T-cell (primary cell): ENCODE results near the gene SMG6. TPM values are rescaled to one million over a fixed set of nuclear protein-coding genes. Genes with fewer than 3 reads are reported as not detected.

Experiments used
- ATAC-seq, 4 experiments: fragments of 200-7000 bp in 3 of 4; fragments of 150-1000 bp in 1 of 4; cut with Tn5 transposase; replicated peaks in 1 of 4; 1 replicate in 3 of 4; 2 replicates in 1 of 4; pipeline ENCODE4 v1.10.0; 2021; ENCODE audit warnings: moderate library complexity in 3 of 4, mild to moderate bottlenecking in 2 of 4, moderate number of reproducible peaks in 1 of 4
- CTCF ChIA-PET, 2 donors: fragments of 300-600 bp; sonication (Branson Sonifier 250); formaldehyde crosslinking; loops; one replicate each; lab custom pipeline; 2022; ENCODE audit warnings: antibody characterized with exemption in 2 of 2; lab: Charles Lee
- POLR2A ChIA-PET, 2 donors: fragments of 300-600 bp; sonication (Branson Sonifier 250); formaldehyde crosslinking; loops; one replicate each; lab custom pipeline; 2022; ENCODE audit warnings: antibody characterized with exemption in 2 of 2; lab: Charles Lee
- DNase-seq, 35 experiments: peaks; one replicate each; pipeline versions ENCODE4 v3.0.0 to v3.0.0-alpha.2; 2013 to 2023
- H3K27ac ChIP-seq: one replicate; pipeline ENCODE4 v1.5.1; 2013; ENCODE audit warnings: low read length
- H3K27me3 ChIP-seq, 2 experiments: replicated peaks in 1 of 2; 1 replicate in 1 of 2; 2 replicates in 1 of 2; pipeline versions ENCODE4 v1.6.1 to v1.7.0; 2013; ENCODE audit warnings: low read length in 1 of 2, mixed read lengths in 1 of 2; ENCODE audit not compliant: control insufficient read depth in 2 of 2, insufficient read depth in 2 of 2; ENCODE audit errors: extremely low read depth in 1 of 2
- H3K36me3 ChIP-seq, 2 donors: 1 replicate in 1 of 2; 2 replicates in 1 of 2; pipeline versions ENCODE4 v1.6.1 to v1.7.0; 2013; ENCODE audit warnings: low read length in 1 of 2; ENCODE audit not compliant: control insufficient read depth in 2 of 2, insufficient read depth in 1 of 2; ENCODE audit errors: extremely low read depth in 1 of 2
- H3K4me1 ChIP-seq, 2 experiments: 1 replicate in 1 of 2; 2 replicates in 1 of 2; pipeline versions ENCODE4 v1.6.1 to v1.7.0; 2013; ENCODE audit warnings: low read length in 2 of 2, mixed read lengths in 1 of 2; ENCODE audit not compliant: insufficient read depth in 2 of 2, control insufficient read depth in 1 of 2; ENCODE audit errors: extremely low read depth in 1 of 2
- H3K4me3 ChIP-seq, 2 donors: 1 replicate in 1 of 2; 2 replicates in 1 of 2; pipeline versions ENCODE4 v1.5.1 to v1.7.0; 2013; ENCODE audit warnings: mild to moderate bottlenecking in 2 of 2, low read length in 1 of 2, moderate library complexity in 1 of 2; ENCODE audit not compliant: control insufficient read depth in 1 of 2; ENCODE audit errors: extremely low read depth in 1 of 2
- H3K9me3 ChIP-seq: 2 replicates; pipeline ENCODE4 v1.7.0; 2013
- H3K27ac Mint-ChIP-seq, 2 donors: one replicate each; pipeline ENCODE4 v1.8.0; 2020 to 2021; ENCODE audit warnings: mild to moderate bottlenecking in 2 of 2, mixed read lengths in 2 of 2
- H3K27me3 Mint-ChIP-seq, 2 donors: one replicate each; pipeline ENCODE4 v1.8.0; 2021 to 2022; ENCODE audit warnings: mixed read lengths in 2 of 2
- H3K36me3 Mint-ChIP-seq: one replicate; pipeline ENCODE4 v1.8.0; 2021; ENCODE audit warnings: mixed read lengths
- H3K4me1 Mint-ChIP-seq, 3 donors: one replicate each; pipeline ENCODE4 v1.8.0; 2020 to 2022; ENCODE audit warnings: mixed read lengths in 3 of 3, mild to moderate bottlenecking in 1 of 3
- H3K4me3 Mint-ChIP-seq, 3 donors: one replicate each; pipeline ENCODE4 v1.8.0; 2020 to 2022; ENCODE audit warnings: mild to moderate bottlenecking in 3 of 3, mixed read lengths in 3 of 3, moderate library complexity in 3 of 3
- H3K9me3 Mint-ChIP-seq, 3 donors: one replicate each; pipeline ENCODE4 v1.8.0; 2020 to 2022; ENCODE audit warnings: mixed read lengths in 3 of 3
- WGBS: methylation state at CpG from one replicate; pipeline ENCODE4 v1.1.5; 2013; ENCODE audit warnings: missing lambda C conversion rate; ENCODE audit not compliant: insufficient coverage; 5-methylcytosine and 5-hydroxymethylcytosine counted together
- total RNA-seq, 35 experiments: library from RNA in 6 of 35; stranded (reverse) in 6 of 35; fragments of 120-200 nt in 1 of 35; gene quantifications; one replicate each; pipeline versions ENCODE4 v1.2.1 to v1.2.4 and lab custom pipeline; 2013 to 2026

The SMG6 gene
- total RNA-seq, 5 donors from 2014 or later (not counting 1 experiment from before 2014, with no cell fraction given): 42.7 to 55.4 (median 45.9) TPM

- Histone ChIP-seq H3K27ac (no peak overlapping the region), H3K27me3 (no peaks in the 10 kb centered on the region), H3K4me1 (peaks cover 12 to 14% of the 10 kb centered on the region in 2 experiments), H3K4me3 (no peak overlapping the region), H3K36me3 (peaks cover 6 to 64% of the 10 kb centered on the region in 2 donors), H3K9me3 (no peaks in the 10 kb centered on the region)
- POLR2A ChIA-PET: no interaction called here
- no peaks in the 10 kb centered on the region for H3K27me3 Mint-ChIP-seq
- peaks cover 57% of the 10 kb centered on the region for H3K36me3 Mint-ChIP-seq
- ATAC-seq (peak in 2 of 4 experiments; percentile 48 to 54), DNase-seq (peak in 1 of 35 experiments; percentile 80)
- H3K4me1 Mint-ChIP-seq: peaks cover 26 to 32% (median 30%) of the 10 kb centered on the region in 3 donors
- no peak overlapping the region for H3K4me3 Mint-ChIP-seq
- CTCF ChIA-PET: interaction anchor here (0.6 to 2.9 kb wide), 7 partner anchors 15 to 228 kb away, joined by 3 to 32 read pairs (median 4); partner anchors contain the start of gene HIC1 (in 1 of the 2)
- H3K9me3 Mint-ChIP-seq: no peaks in the 10 kb centered on the region
- WGBS: 87% methylated on average over 4 of the region's 7 CpGs
- peak overlapping the region; percentile 34 to 44 for H3K27ac Mint-ChIP-seq
Measured at GRCh38 chr17:2282297-2282873, 21.2 kb downstream of the SMG6 start.

GRCh38 chr17:2279707-2280106 lies 23.9 kb downstream of the SMG6 start:
- H3K9me3 ChIP-seq: no peaks in the 10 kb centered on the region
- peaks cover 47 to 54% (median 52%) of the 10 kb centered on the region in 3 donors for H3K4me1 Mint-ChIP-seq
- peak overlapping the region; percentile 43 to 58 for H3K27ac Mint-ChIP-seq
- peak overlapping the region in 1 of 3 donors; percentile 31 for H3K4me3 Mint-ChIP-seq
- no peaks in the 10 kb centered on the region for H3K9me3 Mint-ChIP-seq
- DNase-seq: no peak
- no peak for ATAC-seq
- CTCF ChIA-PET: interaction anchor here (0.5 to 1.3 kb wide), 5 partner anchors 10 to 235 kb away, joined by 3 to 4 read pairs (median 4); no protein-coding TSS in a partner anchor
- WGBS: 93% methylated on average over 6 of the region's 9 CpGs
- peaks cover 25 to 33% of the 10 kb centered on the region in 2 experiments for H3K4me1 ChIP-seq
- no peaks in the 10 kb centered on the region for H3K27me3 Mint-ChIP-seq
- POLR2A ChIA-PET: interaction anchor here (0.6 kb wide), 2 partner anchors 26 to 225 kb away, joined by 3 read pairs; no protein-coding TSS in a partner anchor
- peaks cover 56% of the 10 kb centered on the region for H3K36me3 Mint-ChIP-seq
- H3K27me3 ChIP-seq: no peaks in the 10 kb centered on the region
- H3K27ac ChIP-seq: no peak overlapping the region
- no peak overlapping the region for H3K4me3 ChIP-seq
- H3K36me3 ChIP-seq: peaks cover 6 to 56% of the 10 kb centered on the region in 2 donors

- Mint-ChIP-seq H3K27me3 (no peaks in the 10 kb centered on the region), H3K9me3 (no peaks in the 10 kb centered on the region), H3K27ac (no peak overlapping the region), H3K4me3 (no peak overlapping the region), H3K36me3 (peaks cover 50% of the 10 kb centered on the region), H3K4me1 (peaks cover 55 to 62% (median 57%) of the 10 kb centered on the region in 3 donors)
- Histone ChIP-seq H3K9me3 (no peaks in the 10 kb centered on the region), H3K4me1 (peaks cover 31 to 37% of the 10 kb centered on the region in 2 experiments), H3K27ac (no peak overlapping the region), H3K4me3 (no peak overlapping the region), H3K27me3 (no peaks in the 10 kb centered on the region), H3K36me3 (peaks cover 6 to 54% of the 10 kb centered on the region in 2 donors)
- POLR2A ChIA-PET: no interaction called here
- DNase-seq: no peak
- ATAC-seq: no peak
- CTCF ChIA-PET: no interaction called here
- WGBS: no CpG with 5 or more reads among the region's 9 CpGs
Measured at GRCh38 chr17:2277429-2278170, 26.0 kb downstream of the SMG6 start.

- DNase-seq: peak in 1 of 35 experiments; percentile 45
- Histone ChIP-seq H3K4me3 (no peak overlapping the region), H3K27ac (no peak overlapping the region), H3K36me3 (peaks cover 3 to 36% of the 10 kb centered on the region in 2 donors), H3K9me3 (no peaks in the 10 kb centered on the region), H3K27me3 (no peaks in the 10 kb centered on the region), H3K4me1 (peaks cover 40 to 49% of the 10 kb centered on the region in 2 experiments)
- peaks cover 42% of the 10 kb centered on the region for H3K36me3 Mint-ChIP-seq
- ChIA-PET POLR2A (no interaction called here), CTCF (interaction anchor here in 1 of 2 donors (1.7 kb wide), 1 partner anchor 31 kb away, joined by 3 read pairs; no protein-coding TSS in a partner anchor)
- no CpG with 5 or more reads among the region's 1 CpG for WGBS
- peak overlapping the region; percentile 71 to 81 for H3K27ac Mint-ChIP-seq
- ATAC-seq: peak in 3 of 4 experiments; percentile 68 to 87 (median 73)
- H3K4me1 Mint-ChIP-seq: peaks cover 54 to 59% (median 54%) of the 10 kb centered on the region in 3 donors
- no peaks in the 10 kb centered on the region for H3K9me3 Mint-ChIP-seq
- no peaks in the 10 kb centered on the region for H3K27me3 Mint-ChIP-seq
- H3K4me3 Mint-ChIP-seq: peak overlapping the region in 2 of 3 donors; percentile 39 to 51
Measured at GRCh38 chr17:2275722-2276121, 27.9 kb downstream of the SMG6 start.

GRCh38 chr17:2274414-2274813 lies 29.2 kb downstream of the SMG6 start:
- Mint-ChIP-seq H3K4me1 (peaks cover 60 to 63% (median 61%) of the 10 kb centered on the region in 3 donors), H3K4me3 (no peak overlapping the region), H3K36me3 (peaks cover 40% of the 10 kb centered on the region), H3K27me3 (no peaks in the 10 kb centered on the region), H3K9me3 (no peaks in the 10 kb centered on the region), H3K27ac (peak overlapping the region; percentile 5 to 30)
- no CpG with 5 or more reads among the region's 2 CpGs for WGBS
- no peak for ATAC-seq
- no peak for DNase-seq
- H3K27me3 ChIP-seq: no peaks in the 10 kb centered on the region
- H3K4me1 ChIP-seq: peaks cover 44 to 52% of the 10 kb centered on the region in 2 experiments
- H3K4me3 ChIP-seq: no peak overlapping the region
- no peak overlapping the region for H3K27ac ChIP-seq
- POLR2A ChIA-PET: no interaction called here
- CTCF ChIA-PET: interaction anchor here in 1 of 2 donors (1.7 kb wide), 1 partner anchor 29 kb away, joined by 3 read pairs; no protein-coding TSS in a partner anchor
- H3K36me3 ChIP-seq: peaks cover 3 to 35% of the 10 kb centered on the region in 2 donors
- H3K9me3 ChIP-seq: no peaks in the 10 kb centered on the region

GRCh38 chr17:2271985-2272702 lies 31.4 kb downstream of the SMG6 start:
- H3K4me3 Mint-ChIP-seq: peak overlapping the region in 1 of 3 donors; percentile 37
- no peak overlapping the region for H3K27ac ChIP-seq
- ChIA-PET POLR2A (no interaction called here), CTCF (no interaction called here)
- H3K9me3 Mint-ChIP-seq: no peaks in the 10 kb centered on the region
- H3K27me3 ChIP-seq: no peaks in the 10 kb centered on the region
- DNase-seq (no peak), ATAC-seq (peak in 1 of 4 experiments; percentile 20)
- WGBS: 86% methylated on average over 3 of the region's 3 CpGs
- peaks cover 61 to 68% (median 63%) of the 10 kb centered on the region in 3 donors for H3K4me1 Mint-ChIP-seq
- no peaks in the 10 kb centered on the region for H3K27me3 Mint-ChIP-seq
- peaks cover 34% of the 10 kb centered on the region for H3K36me3 Mint-ChIP-seq
- H3K9me3 ChIP-seq: no peaks in the 10 kb centered on the region
- H3K4me3 ChIP-seq: no peak overlapping the region
- peaks cover 55 to 74% of the 10 kb centered on the region in 2 experiments for H3K4me1 ChIP-seq
- peak overlapping the region; percentile 73 to 80 for H3K27ac Mint-ChIP-seq
- H3K36me3 ChIP-seq: peaks cover 3 to 26% of the 10 kb centered on the region in 2 donors
